Measurements from ENCODE around the gene SKAP2.

The SKAP2 gene

GRCh38 chr7:26724795-26725194 is 139.6 kb downstream of the SKAP2 start:
- Histone ChIP-seq H4K91ac (ENCODE audit: low read depth, low read length, poor library complexity) (no peak overlapping the region), H2BK15ac (ENCODE audit: low read length) (no peak overlapping the region), H2BK120ac (ENCODE audit: low read depth, low read length) (no peak overlapping the region), H4K8ac (ENCODE audit: low read depth, low read length) (no peak overlapping the region), H3K9ac (ENCODE audit: low read depth, low read length, poor library complexity) (no peak overlapping the region), H3K4ac (ENCODE audit: low read length) (no peak overlapping the region), H2BK5ac (ENCODE audit: low read length) (no peak overlapping the region), H3K27me3 (ENCODE audit: control insufficient read depth in 3 of 3, insufficient read depth in 3 of 3, low read depth in 1 of 3, low read length in 3 of 3) (no peaks in the 10 kb centered on the region), H3K4me3 (ENCODE audit: low read length in 2 of 2) (no peak overlapping the region), H2AK5ac (ENCODE audit: low read depth, low read length) (no peak overlapping the region), H3K23ac (ENCODE audit: low read depth, low read length, poor library complexity) (no peak overlapping the region), H3K27ac (replicated peaks; ENCODE audit: low read length) (no peak overlapping the region), H2BK12ac (ENCODE audit: low read length) (no peak overlapping the region), H2AFZ (ENCODE audit: low read length) (no peak overlapping the region), H3K4me2 (ENCODE audit: insufficient read depth, low read length, poor library complexity, severe bottlenecking) (no peak overlapping the region), H3K36me3 (replicated peaks in 1 of 2; ENCODE audit: control insufficient read depth in 2 of 2, insufficient read depth in 2 of 2, low read length in 2 of 2) (no peaks in the 10 kb centered on the region), H3K18ac (ENCODE audit: low read length) (no peak overlapping the region), H3K14ac (ENCODE audit: low read length) (no peak overlapping the region), H3K79me1 (ENCODE audit: low read depth, low read length) (no peaks in the 10 kb centered on the region), H3K4me1 (ENCODE audit: control insufficient read depth in 2 of 2, insufficient read depth in 1 of 2, low read depth in 1 of 2, low read length in 2 of 2) (no peaks in the 10 kb centered on the region), H3K9me3 (replicated peaks in 1 of 2; ENCODE audit: control insufficient read depth in 2 of 2, insufficient read depth in 1 of 2, low read depth in 1 of 2, low read length in 2 of 2) (no peaks in the 10 kb centered on the region)
- no CpG with 5 or more reads among the region's 2 CpGs for WGBS, 2 donors (ENCODE audit: extremely low coverage in 2 of 2, insufficient read length in 2 of 2, insufficient replicate concordance in 1 of 2)
- no peak for DNase-seq (ENCODE audit: low spot score)

- no peaks in the 10 kb centered on the region for H3K36me3 ChIP-seq (replicated peaks in 1 of 2; ENCODE audit: control insufficient read depth in 2 of 2, insufficient read depth in 2 of 2, low read length in 2 of 2)
- no peak overlapping the region for H3K23ac ChIP-seq (ENCODE audit: low read depth, low read length, poor library complexity)
- no CpG with 5 or more reads among the region's 5 CpGs for WGBS, 2 donors (ENCODE audit: extremely low coverage in 2 of 2, insufficient read length in 2 of 2, insufficient replicate concordance in 1 of 2)
- H2AFZ ChIP-seq (ENCODE audit: low read length), result no peak overlapping the region
- H3K4me3 ChIP-seq (ENCODE audit: low read length in 2 of 2), result no peak overlapping the region
- H3K4ac ChIP-seq (ENCODE audit: low read length), result no peak overlapping the region
- H2BK5ac ChIP-seq (ENCODE audit: low read length), result no peak overlapping the region
- DNase-seq (ENCODE audit: low spot score), result peak; percentile 5
- no peak overlapping the region for H4K91ac ChIP-seq (ENCODE audit: low read depth, low read length, poor library complexity)
- no peaks in the 10 kb centered on the region for H3K9me3 ChIP-seq (replicated peaks in 1 of 2; ENCODE audit: control insufficient read depth in 2 of 2, insufficient read depth in 1 of 2, low read depth in 1 of 2, low read length in 2 of 2)
- no peaks in the 10 kb centered on the region for H3K27me3 ChIP-seq (ENCODE audit: control insufficient read depth in 3 of 3, insufficient read depth in 3 of 3, low read depth in 1 of 3, low read length in 3 of 3)
- no peak overlapping the region for H3K14ac ChIP-seq (ENCODE audit: low read length)
- no peaks in the 10 kb centered on the region for H3K79me1 ChIP-seq (ENCODE audit: low read depth, low read length)
- H2AK5ac ChIP-seq (ENCODE audit: low read depth, low read length), result no peak overlapping the region
- no peak overlapping the region for H2BK120ac ChIP-seq (ENCODE audit: low read depth, low read length)
- no peak overlapping the region for H4K8ac ChIP-seq (ENCODE audit: low read depth, low read length)
- H3K9ac ChIP-seq (ENCODE audit: low read depth, low read length, poor library complexity), result no peak overlapping the region
- no peak overlapping the region for H2BK15ac ChIP-seq (ENCODE audit: low read length)
- H3K4me2 ChIP-seq (ENCODE audit: insufficient read depth, low read length, poor library complexity, severe bottlenecking), result no peak overlapping the region
- no peak overlapping the region for H2BK12ac ChIP-seq (ENCODE audit: low read length)
- H3K18ac ChIP-seq (ENCODE audit: low read length), result no peak overlapping the region
- H3K4me1 ChIP-seq (ENCODE audit: control insufficient read depth in 2 of 2, insufficient read depth in 1 of 2, low read depth in 1 of 2, low read length in 2 of 2), result no peaks in the 10 kb centered on the region
- H3K27ac ChIP-seq (replicated peaks; ENCODE audit: low read length), result no peak overlapping the region
Observed at GRCh38 chr7:26723129-26723528, 141.3 kb downstream of the SKAP2 start.

GRCh38 chr7:26721450-26721849 is 142.9 kb downstream of the SKAP2 start:
- no peak overlapping the region for H2BK12ac ChIP-seq (ENCODE audit: low read length)
- no peak overlapping the region for H2AFZ ChIP-seq (ENCODE audit: low read length)
- H2BK15ac ChIP-seq (ENCODE audit: low read length), result no peak overlapping the region
- H3K9me3 ChIP-seq (replicated peaks in 1 of 2; ENCODE audit: control insufficient read depth in 2 of 2, insufficient read depth in 1 of 2, low read depth in 1 of 2, low read length in 2 of 2), result no peaks in the 10 kb centered on the region
- no peaks in the 10 kb centered on the region for H3K79me1 ChIP-seq (ENCODE audit: low read depth, low read length)
- H3K27ac ChIP-seq (replicated peaks; ENCODE audit: low read length), result no peak overlapping the region
- H2BK120ac ChIP-seq (ENCODE audit: low read depth, low read length), result no peak overlapping the region
- no peak overlapping the region for H4K91ac ChIP-seq (ENCODE audit: low read depth, low read length, poor library complexity)
- no peak overlapping the region for H3K18ac ChIP-seq (ENCODE audit: low read length)
- H3K14ac ChIP-seq (ENCODE audit: low read length), result no peak overlapping the region
- no peak overlapping the region for H3K4me2 ChIP-seq (ENCODE audit: insufficient read depth, low read length, poor library complexity, severe bottlenecking)
- no peak overlapping the region for H3K4ac ChIP-seq (ENCODE audit: low read length)
- no peaks in the 10 kb centered on the region for H3K27me3 ChIP-seq (ENCODE audit: control insufficient read depth in 3 of 3, insufficient read depth in 3 of 3, low read depth in 1 of 3, low read length in 3 of 3)
- no peaks in the 10 kb centered on the region for H3K36me3 ChIP-seq (replicated peaks in 1 of 2; ENCODE audit: control insufficient read depth in 2 of 2, insufficient read depth in 2 of 2, low read length in 2 of 2)
- H3K9ac ChIP-seq (ENCODE audit: low read depth, low read length, poor library complexity), result no peak overlapping the region
- H3K4me3 ChIP-seq (ENCODE audit: low read length in 2 of 2), result no peak overlapping the region
- no peaks in the 10 kb centered on the region for H3K4me1 ChIP-seq (ENCODE audit: control insufficient read depth in 2 of 2, insufficient read depth in 1 of 2, low read depth in 1 of 2, low read length in 2 of 2)
- no peak overlapping the region for H2BK5ac ChIP-seq (ENCODE audit: low read length)
- no peak overlapping the region for H3K23ac ChIP-seq (ENCODE audit: low read depth, low read length, poor library complexity)
- no peak overlapping the region for H4K8ac ChIP-seq (ENCODE audit: low read depth, low read length)
- no peak overlapping the region for H2AK5ac ChIP-seq (ENCODE audit: low read depth, low read length)
- no peak for DNase-seq (ENCODE audit: low spot score)

GRCh38 chr7:26718063-26718462 is 146.3 kb downstream of the SKAP2 start:
- Histone ChIP-seq H3K9ac (ENCODE audit: low read depth, low read length, poor library complexity) (no peak overlapping the region), H3K4me1 (ENCODE audit: control insufficient read depth in 2 of 2, insufficient read depth in 1 of 2, low read depth in 1 of 2, low read length in 2 of 2) (no peaks in the 10 kb centered on the region), H4K91ac (ENCODE audit: low read depth, low read length, poor library complexity) (no peak overlapping the region), H3K27ac (replicated peaks; ENCODE audit: low read length) (no peak overlapping the region), H3K4me2 (ENCODE audit: insufficient read depth, low read length, poor library complexity, severe bottlenecking) (no peak overlapping the region), H3K18ac (ENCODE audit: low read length) (no peak overlapping the region), H2BK5ac (ENCODE audit: low read length) (no peak overlapping the region), H2BK12ac (ENCODE audit: low read length) (no peak overlapping the region), H3K79me1 (ENCODE audit: low read depth, low read length) (no peaks in the 10 kb centered on the region), H3K4me3 (ENCODE audit: low read length in 2 of 2) (no peak overlapping the region), H3K27me3 (ENCODE audit: control insufficient read depth in 3 of 3, insufficient read depth in 3 of 3, low read depth in 1 of 3, low read length in 3 of 3) (no peaks in the 10 kb centered on the region), H3K36me3 (replicated peaks in 1 of 2; ENCODE audit: control insufficient read depth in 2 of 2, insufficient read depth in 2 of 2, low read length in 2 of 2) (no peaks in the 10 kb centered on the region), H2BK15ac (ENCODE audit: low read length) (no peak overlapping the region), H4K8ac (ENCODE audit: low read depth, low read length) (no peak overlapping the region), H2BK120ac (ENCODE audit: low read depth, low read length) (no peak overlapping the region), H3K4ac (ENCODE audit: low read length) (no peak overlapping the region), H2AK5ac (ENCODE audit: low read depth, low read length) (no peak overlapping the region), H3K9me3 (replicated peaks in 1 of 2; ENCODE audit: control insufficient read depth in 2 of 2, insufficient read depth in 1 of 2, low read depth in 1 of 2, low read length in 2 of 2) (no peaks in the 10 kb centered on the region), H3K14ac (ENCODE audit: low read length) (no peak overlapping the region), H2AFZ (ENCODE audit: low read length) (no peak overlapping the region), H3K23ac (ENCODE audit: low read depth, low read length, poor library complexity) (no peak overlapping the region)
- no CpG with 5 or more reads among the region's 1 CpG for WGBS, 2 donors (ENCODE audit: extremely low coverage in 2 of 2, insufficient read length in 2 of 2, insufficient replicate concordance in 1 of 2)
- DNase-seq (ENCODE audit: low spot score), result no peak

Data from neuronal stem cell (in vitro differentiated cells).